Endothelial cell (in vitro differentiated cells): Measurements from ENCODE around the gene FAM53B. TPM values are rescaled to one million over a fixed set of nuclear protein-coding genes. Genes with fewer than 3 reads are reported as not detected.

Experiments
- DNase-seq: peaks from one replicate; pipeline ENCODE4 v3.0.0; 2021; ENCODE audit warnings: low spot score
- H3K27ac Mint-ChIP-seq: one replicate; pipeline ENCODE4 v1.8.0; 2021; ENCODE audit warnings: mixed read lengths, inconsistent platforms; ENCODE audit not compliant: unreplicated experiment
- H3K27me3 Mint-ChIP-seq: one replicate; pipeline ENCODE4 v1.8.0; 2021; ENCODE audit warnings: mild to moderate bottlenecking, moderate library complexity, mixed read lengths, inconsistent platforms; ENCODE audit not compliant: unreplicated experiment
- H3K36me3 Mint-ChIP-seq: one replicate; pipeline ENCODE4 v1.8.0; 2021; ENCODE audit warnings: mild to moderate bottlenecking, low read depth, mixed read lengths, inconsistent platforms; ENCODE audit not compliant: unreplicated experiment
- H3K4me1 Mint-ChIP-seq: one replicate; pipeline ENCODE4 v1.8.0; 2021; ENCODE audit warnings: mild to moderate bottlenecking, mixed read lengths, inconsistent platforms; ENCODE audit not compliant: unreplicated experiment
- H3K4me3 Mint-ChIP-seq: one replicate; pipeline ENCODE4 v1.8.0; 2021; ENCODE audit warnings: mild to moderate bottlenecking, mixed read lengths, inconsistent platforms; ENCODE audit not compliant: unreplicated experiment
- H3K9me3 Mint-ChIP-seq: one replicate; pipeline ENCODE4 v1.8.0; 2021; ENCODE audit warnings: mixed read lengths, inconsistent platforms; ENCODE audit not compliant: unreplicated experiment
- CTCF ChIP-seq: fragments of 200-600 bp; sonication (generic); IDR thresholded peaks from one replicate; pipeline ENCODE4 v1.5.0; 2021; ENCODE audit warnings: antibody characterized with exemption; ENCODE audit not compliant: unreplicated experiment
- total RNA-seq: library from RNA; stranded (reverse); fragmentation: NEBNext Ultra II Directional; extraction: Animal tissue kit (Norgen Biotek cat#: 25700); gene quantifications from one replicate; pipeline ENCODE4 v1.2.1, GENCODE V29; 2021; ENCODE audit not compliant: unreplicated experiment

FAM53B gene
- total RNA-seq, 1 donor from 2014 or later = 21.0 TPM

- Mint-ChIP-seq H3K4me3 (no peak overlapping the region), H3K4me1 (peaks cover 5% of the 10 kb centered on the region), H3K27me3 (peaks cover 9% of the 10 kb centered on the region), H3K9me3 (no peaks in the 10 kb centered on the region), H3K36me3 (peaks cover 4% of the 10 kb centered on the region), H3K27ac (no peak overlapping the region)
- no peak for DNase-seq
- no peak for TF ChIP-seq CTCF
These were observed 139.2 kb downstream of the FAM53B start for GRCh38 chr10:124605001-124605370.

GRCh38 chr10:124604214-124605000, 139.8 kb downstream of the FAM53B start:
- TF ChIP-seq CTCF = no peak
- Mint-ChIP-seq H3K27me3 (peaks cover 7% of the 10 kb centered on the region), H3K4me1 (peaks cover 5% of the 10 kb centered on the region), H3K4me3 (no peak overlapping the region), H3K27ac (no peak overlapping the region), H3K36me3 (no peaks in the 10 kb centered on the region), H3K9me3 (no peaks in the 10 kb centered on the region)
- no peak for DNase-seq

- peaks cover 7% of the 10 kb centered on the region for H3K27me3 Mint-ChIP-seq
- peaks cover 5% of the 10 kb centered on the region for H3K4me1 Mint-ChIP-seq
- H3K27ac Mint-ChIP-seq = no peak overlapping the region
- no peak overlapping the region for H3K4me3 Mint-ChIP-seq
- no peaks in the 10 kb centered on the region for H3K9me3 Mint-ChIP-seq
- no peak for TF ChIP-seq CTCF
- peaks cover 4% of the 10 kb centered on the region for H3K36me3 Mint-ChIP-seq
- DNase-seq = no peak
These were observed 140.6 kb downstream of the FAM53B start for GRCh38 chr10:124603376-124604213.

- Mint-ChIP-seq H3K4me3 (no peak overlapping the region), H3K4me1 (peaks cover 5% of the 10 kb centered on the region), H3K9me3 (no peaks in the 10 kb centered on the region), H3K27ac (no peak overlapping the region), H3K36me3 (peaks cover 6% of the 10 kb centered on the region), H3K27me3 (peaks cover 10% of the 10 kb centered on the region)
- no peak for DNase-seq
- TF ChIP-seq CTCF = no peak
These were observed 141.4 kb downstream of the FAM53B start for GRCh38 chr10:124602646-124603365.
